ENCODE data around the gene SPNS1. TPM values are rescaled to one million over a fixed set of nuclear protein-coding genes. Genes with fewer than 3 reads are reported as not detected.
A peak's percentile ranks its signal among the peaks of the same experiment; 100 is the strongest.

SPNS1 gene
- total RNA-seq, 1 experiment from 2014 or later: 79.1 TPM

DNA sequence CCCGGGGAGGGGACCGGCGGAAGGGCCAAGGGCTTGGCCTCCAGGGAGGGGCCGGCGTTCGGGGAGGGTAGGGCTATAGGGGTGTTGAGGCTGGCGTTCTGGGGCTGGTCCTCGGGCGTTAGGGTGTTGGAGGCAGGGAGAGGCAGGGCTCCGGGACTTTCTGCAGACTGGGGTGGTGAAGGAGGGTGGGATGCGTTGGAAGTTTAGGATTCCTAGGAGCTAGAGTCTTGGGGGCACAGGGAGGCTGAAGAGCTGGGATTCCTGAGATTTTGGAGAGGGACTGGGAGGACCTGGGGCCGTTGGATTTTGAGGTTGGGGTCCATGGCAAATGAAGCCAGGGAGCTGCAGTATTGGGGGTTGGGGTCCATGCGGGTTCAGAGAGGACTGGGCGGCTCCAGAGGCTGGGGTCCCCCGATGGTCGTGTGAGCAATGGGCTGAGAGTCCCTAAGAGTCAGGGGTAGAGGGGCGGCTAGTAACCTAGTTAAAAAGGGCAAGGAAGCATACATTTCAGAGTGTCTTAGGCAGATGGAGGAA, 23.1 kb upstream of the SPNS1 start:
- TF ChIP-seq, protein P1, sequence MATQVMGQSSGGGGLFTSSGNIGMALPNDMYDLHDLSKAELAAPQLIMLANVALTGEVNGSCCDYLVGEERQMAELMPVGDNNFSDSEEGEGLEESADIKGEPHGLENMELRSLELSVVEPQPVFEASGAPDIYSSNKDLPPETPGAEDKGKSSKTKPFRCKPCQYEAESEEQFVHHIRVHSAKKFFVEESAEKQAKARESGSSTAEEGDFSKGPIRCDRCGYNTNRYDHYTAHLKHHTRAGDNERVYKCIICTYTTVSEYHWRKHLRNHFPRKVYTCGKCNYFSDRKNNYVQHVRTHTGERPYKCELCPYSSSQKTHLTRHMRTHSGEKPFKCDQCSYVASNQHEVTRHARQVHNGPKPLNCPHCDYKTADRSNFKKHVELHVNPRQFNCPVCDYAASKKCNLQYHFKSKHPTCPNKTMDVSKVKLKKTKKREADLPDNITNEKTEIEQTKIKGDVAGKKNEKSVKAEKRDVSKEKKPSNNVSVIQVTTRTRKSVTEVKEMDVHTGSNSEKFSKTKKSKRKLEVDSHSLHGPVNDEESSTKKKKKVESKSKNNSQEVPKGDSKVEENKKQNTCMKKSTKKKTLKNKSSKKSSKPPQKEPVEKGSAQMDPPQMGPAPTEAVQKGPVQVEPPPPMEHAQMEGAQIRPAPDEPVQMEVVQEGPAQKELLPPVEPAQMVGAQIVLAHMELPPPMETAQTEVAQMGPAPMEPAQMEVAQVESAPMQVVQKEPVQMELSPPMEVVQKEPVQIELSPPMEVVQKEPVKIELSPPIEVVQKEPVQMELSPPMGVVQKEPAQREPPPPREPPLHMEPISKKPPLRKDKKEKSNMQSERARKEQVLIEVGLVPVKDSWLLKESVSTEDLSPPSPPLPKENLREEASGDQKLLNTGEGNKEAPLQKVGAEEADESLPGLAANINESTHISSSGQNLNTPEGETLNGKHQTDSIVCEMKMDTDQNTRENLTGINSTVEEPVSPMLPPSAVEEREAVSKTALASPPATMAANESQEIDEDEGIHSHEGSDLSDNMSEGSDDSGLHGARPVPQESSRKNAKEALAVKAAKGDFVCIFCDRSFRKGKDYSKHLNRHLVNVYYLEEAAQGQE (IDR thresholded peaks at IDR 0.05; ENCODE audit: insufficient read depth in 1 of 2, low read depth in 2 of 2, low read length in 1 of 2): no peak
- TF ChIP-seq POLR2AphosphoS5 (IDR thresholded peaks at IDR 0.05; ENCODE audit: low read depth, low read length) (no peak), TCF7L2 (IDR thresholded peaks at IDR 0.05; ENCODE audit: low read depth, low read length) (no peak)
- TF ChIP-seq, protein P2, sequence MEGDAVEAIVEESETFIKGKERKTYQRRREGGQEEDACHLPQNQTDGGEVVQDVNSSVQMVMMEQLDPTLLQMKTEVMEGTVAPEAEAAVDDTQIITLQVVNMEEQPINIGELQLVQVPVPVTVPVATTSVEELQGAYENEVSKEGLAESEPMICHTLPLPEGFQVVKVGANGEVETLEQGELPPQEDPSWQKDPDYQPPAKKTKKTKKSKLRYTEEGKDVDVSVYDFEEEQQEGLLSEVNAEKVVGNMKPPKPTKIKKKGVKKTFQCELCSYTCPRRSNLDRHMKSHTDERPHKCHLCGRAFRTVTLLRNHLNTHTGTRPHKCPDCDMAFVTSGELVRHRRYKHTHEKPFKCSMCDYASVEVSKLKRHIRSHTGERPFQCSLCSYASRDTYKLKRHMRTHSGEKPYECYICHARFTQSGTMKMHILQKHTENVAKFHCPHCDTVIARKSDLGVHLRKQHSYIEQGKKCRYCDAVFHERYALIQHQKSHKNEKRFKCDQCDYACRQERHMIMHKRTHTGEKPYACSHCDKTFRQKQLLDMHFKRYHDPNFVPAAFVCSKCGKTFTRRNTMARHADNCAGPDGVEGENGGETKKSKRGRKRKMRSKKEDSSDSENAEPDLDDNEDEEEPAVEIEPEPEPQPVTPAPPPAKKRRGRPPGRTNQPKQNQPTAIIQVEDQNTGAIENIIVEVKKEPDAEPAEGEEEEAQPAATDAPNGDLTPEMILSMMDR (IDR thresholded peaks at IDR 0.05): no peak
- no peaks in the 10 kb centered on the region for H3K9me3 ChIP-seq (ENCODE audit: control insufficient read depth, insufficient read depth, low read depth, low read length)
- in situ Hi-C loops (cut with HindIII; ENCODE audit: low pct_unique_long_range_greater_than_20kb, low sequenced_read_pairs): no loop called here
- peaks cover 4% of the 10 kb centered on the region for H3K36me3 ChIP-seq (ENCODE audit: control insufficient read depth, insufficient read depth, low read length)
- H3K4me3 ChIP-seq (ENCODE audit: low read depth in 2 of 2, low read length in 2 of 2): peak overlapping the region; percentile 61 to 82
- no peaks in the 10 kb centered on the region for H3K27me3 ChIP-seq (ENCODE audit: control insufficient read depth, insufficient read depth, low read length)
- intact Hi-C loops (cut with micrococcal nuclease; ENCODE audit: unreplicated experiment): no loop called here
- POLR2A ChIA-PET: no interaction called here
- ATAC-seq: no peak
- CTCF ChIA-PET: no interaction called here
- peak overlapping the region; percentile 73 for H3K27ac ChIP-seq (ENCODE audit: low read length)
- peaks cover 4% of the 10 kb centered on the region; the same call in 1 of the 2 replicates for H3K4me1 ChIP-seq (ENCODE audit: control insufficient read depth, insufficient read depth, low read length)
- BruUV-seq (replicated peaks): no TSS peak
- DNase-seq (ENCODE audit: low read depth, low spot score): no peak

DNA sequence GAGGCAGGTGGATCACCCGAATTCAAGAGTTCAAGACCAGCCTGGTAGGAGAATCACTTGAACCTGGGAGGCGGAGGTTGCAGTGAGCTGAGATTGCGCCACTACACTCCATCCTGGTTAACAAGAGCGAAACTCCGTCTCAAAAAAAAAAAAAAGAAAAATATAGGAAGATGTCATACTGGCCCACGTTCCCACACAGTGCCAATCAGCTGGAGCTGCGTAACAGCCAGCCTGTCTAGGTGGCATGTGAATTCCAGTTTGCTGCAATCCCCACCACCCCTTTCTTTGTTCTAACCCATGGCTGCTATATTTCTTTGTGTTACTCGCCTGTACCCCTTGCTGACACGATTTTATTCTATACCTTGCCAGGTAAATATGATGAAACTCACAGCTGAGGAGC, 16.4 kb upstream of the SPNS1 start:
- ChIA-PET POLR2A (no interaction called here), CTCF (interaction anchor here (0.5 kb wide), 1 partner anchor 141 kb away, joined by 3 read pairs; no protein-coding TSS in a partner anchor)
- TF ChIP-seq POLR2AphosphoS5 (IDR thresholded peaks at IDR 0.05; ENCODE audit: low read depth, low read length) (no peak), SIN3A (IDR thresholded peaks at IDR 0.05; ENCODE audit: borderline replicate concordance, insufficient read depth, low read depth, low read length) (no peak), TCF7L2 (IDR thresholded peaks at IDR 0.05; ENCODE audit: low read depth, low read length) (no peak)
- TF ChIP-seq, protein P1 (IDR thresholded peaks at IDR 0.05; ENCODE audit: insufficient read depth in 1 of 2, low read depth in 2 of 2, low read length in 1 of 2): no peak
- TF ChIP-seq, protein P2 (IDR thresholded peaks at IDR 0.05): no peak
- Histone ChIP-seq H3K4me3 (ENCODE audit: low read depth in 2 of 2, low read length in 2 of 2) (no peak overlapping the region), H3K27me3 (ENCODE audit: control insufficient read depth, insufficient read depth, low read length) (no peaks in the 10 kb centered on the region), H3K36me3 (ENCODE audit: control insufficient read depth, insufficient read depth, low read length) (peaks cover 8% of the 10 kb centered on the region), H3K9me3 (ENCODE audit: control insufficient read depth, insufficient read depth, low read depth, low read length) (no peaks in the 10 kb centered on the region), H3K27ac (ENCODE audit: low read length) (no peak overlapping the region), H3K4me1 (ENCODE audit: control insufficient read depth, insufficient read depth, low read length) (no peaks in the 10 kb centered on the region)
- intact Hi-C loops (cut with micrococcal nuclease; ENCODE audit: unreplicated experiment): no loop called here
- in situ Hi-C loops (cut with HindIII; ENCODE audit: low pct_unique_long_range_greater_than_20kb, low sequenced_read_pairs): no loop called here
- BruUV-seq (replicated peaks): no TSS peak
- ATAC-seq: no peak
- DNase-seq (ENCODE audit: low read depth, low spot score): no peak
